Hepatic stellate cell (primary cell): Measurements from ENCODE around the gene FGF14.

Source experiments
- DNase-seq: peaks from one replicate; pipeline ENCODE4 v3.0.0; 2011; ENCODE audit warnings: low spot score

The FGF14 gene

GRCh38 chr13:101985321-101985720, 416.5 kb downstream of the FGF14 start:
- no peak for DNase-seq

GRCh38 chr13:101982903-101983302, 418.9 kb downstream of the FGF14 start:
- no peak for DNase-seq

- DNase-seq: no peak
These were observed 422.0 kb downstream of the FGF14 start for GRCh38 chr13:101979825-101980224.

GRCh38 chr13:101978552-101979315, 423.1 kb downstream of the FGF14 start:
- DNase-seq: no peak

GRCh38 chr13:101977475-101977874, 424.4 kb downstream of the FGF14 start:
- no peak for DNase-seq

GRCh38 chr13:101972191-101972590, 429.7 kb downstream of the FGF14 start:
- no peak for DNase-seq

- DNase-seq: no peak
These were observed 431.5 kb downstream of the FGF14 start for GRCh38 chr13:101970341-101970740.

- DNase-seq: no peak
These were observed 434.1 kb downstream of the FGF14 start for GRCh38 chr13:101967781-101968180.

GRCh38 chr13:101967216-101967615, 434.6 kb downstream of the FGF14 start:
- DNase-seq: no peak

- no peak for DNase-seq
These were observed 436.8 kb downstream of the FGF14 start for GRCh38 chr13:101965096-101965495.

GRCh38 chr13:101959016-101959415, 442.8 kb downstream of the FGF14 start:
- no peak for DNase-seq

GRCh38 chr13:101955764-101956163, 446.1 kb downstream of the FGF14 start:
- DNase-seq: no peak

GRCh38 chr13:101951114-101951513, 450.7 kb downstream of the FGF14 start:
- DNase-seq: no peak

- no peak for DNase-seq
These were observed 452.2 kb downstream of the FGF14 start for GRCh38 chr13:101949681-101950080.

- DNase-seq: no peak
These were observed 455.4 kb downstream of the FGF14 start for GRCh38 chr13:101946401-101946800.

- DNase-seq: no peak
These were observed 456.4 kb downstream of the FGF14 start for GRCh38 chr13:101945435-101945834.

GRCh38 chr13:101944521-101944920, 457.3 kb downstream of the FGF14 start:
- DNase-seq: no peak

- DNase-seq: no peak
These were observed 459.2 kb downstream of the FGF14 start for GRCh38 chr13:101942535-101943157.

GRCh38 chr13:101942038-101942437, 459.8 kb downstream of the FGF14 start:
- no peak for DNase-seq

- no peak for DNase-seq
These were observed 460.6 kb downstream of the FGF14 start for GRCh38 chr13:101941095-101941783.

GRCh38 chr13:101939370-101939769, 462.5 kb downstream of the FGF14 start:
- no peak for DNase-seq

- no peak for DNase-seq
These were observed 466.0 kb downstream of the FGF14 start for GRCh38 chr13:101935828-101936227.

GRCh38 chr13:101931186-101931585, 470.7 kb downstream of the FGF14 start:
- no peak for DNase-seq
